Psoas muscle (tissue), 8 donors: ENCODE measurements around the gene NDUFB7. TPM values are rescaled to one million over a fixed set of nuclear protein-coding genes. Genes with fewer than 3 reads are reported as not detected.

Experiments used
- ATAC-seq, 4 donors: fragments of 200-7000 bp; cut with Tn5 transposase; one replicate each; pipeline ENCODE4 v1.9.1; 2020; ENCODE audit warnings: moderate library complexity in 3 of 4, mild to moderate bottlenecking in 2 of 4
- DNase-seq, 2 donors: peaks; one replicate each; pipeline ENCODE4 v3.0.0-alpha.2; 2020
- H3K27ac ChIP-seq: fragments of 200-600 bp; one replicate; pipeline ENCODE4 v1.8.0; 2022
- H3K27me3 ChIP-seq, 3 donors: fragments of 200-600 bp in 1 of 3; one replicate each; pipeline versions ENCODE4 v1.6.1 to v1.8.0; 2013 to 2022; ENCODE audit warnings: low read length in 2 of 3, mild to moderate bottlenecking in 2 of 3, moderate library complexity in 1 of 3; ENCODE audit not compliant: insufficient read depth in 3 of 3
- H3K36me3 ChIP-seq, 2 donors: fragments of 200-600 bp in 1 of 2; one replicate each; pipeline versions ENCODE4 v1.6.1 to v1.8.0; 2013 to 2022; ENCODE audit warnings: low read depth in 1 of 2, mild to moderate bottlenecking in 1 of 2, moderate library complexity in 1 of 2; ENCODE audit not compliant: insufficient read depth in 1 of 2
- H3K4me1 ChIP-seq: fragments of 200-600 bp; one replicate; pipeline ENCODE4 v1.8.0; 2022
- H3K4me3 ChIP-seq: fragments of 200-600 bp; one replicate; pipeline ENCODE4 v1.8.0; 2022; ENCODE audit warnings: mild to moderate bottlenecking
- H3K9me3 ChIP-seq: fragments of 200-600 bp; one replicate; pipeline ENCODE4 v1.8.0; 2022
- CTCF ChIP-seq: fragments of 200-600 bp; IDR thresholded peaks from one replicate; pipeline ENCODE4 v1.8.0; 2022; ENCODE audit warnings: antibody characterized with exemption
- WGBS, 3 donors: extraction: QIAGEN DNeasy Blood & Tissue Kit; methylation state at CpG; one replicate each; pipeline versions ENCODE4 v1.1.6 to v1.1.7; 2013; 5-methylcytosine and 5-hydroxymethylcytosine counted together
- intact Hi-C, 2 donors: fragments of 100-400 bp; cut with DNase I; formaldehyde crosslinking; loops; one replicate each; pipeline versions ENCODE4 v1.11.0 to v1.14.2; 2022
- polyA plus RNA-seq, 3 donors: library from polyadenylated mRNA; stranded (reverse); fragments of 200-250 nt; gene quantifications; one replicate each; pipeline ENCODE4 v1.2.3, GENCODE V29; 2013
- total RNA-seq, 4 donors: library from RNA; stranded (reverse); fragmentation: NEBNext Ultra II Directional in 2 of 4; extraction: Animal tissue kit (Norgen Biotek cat#: 25700) in 2 of 4; gene quantifications; one replicate each; pipeline versions ENCODE4 v1.2.1 to v1.2.4, GENCODE V29; 2021 to 2023
- donor health status: healthy with polysubstance abuse.
- donor health status: DM: no; HTN: no; CAD: no; lungs with moderate emphysema.
- donor health status: Bipolar disorder and iron deficiency.
- donor health status: healthy.
- donor health status: DM: yes; HTN: yes; CAD: no.
- donor health status: DM: no; HTN: no; CAD: no.
- donor health status: DM: no; HTN: no; CAD: no.
- donor health status: DM: yes; HTN: yes; CAD: no.

NDUFB7 gene
- total and polyA plus RNA-seq, 7 donors: 216 to 805 (median 306) TPM

DNA sequence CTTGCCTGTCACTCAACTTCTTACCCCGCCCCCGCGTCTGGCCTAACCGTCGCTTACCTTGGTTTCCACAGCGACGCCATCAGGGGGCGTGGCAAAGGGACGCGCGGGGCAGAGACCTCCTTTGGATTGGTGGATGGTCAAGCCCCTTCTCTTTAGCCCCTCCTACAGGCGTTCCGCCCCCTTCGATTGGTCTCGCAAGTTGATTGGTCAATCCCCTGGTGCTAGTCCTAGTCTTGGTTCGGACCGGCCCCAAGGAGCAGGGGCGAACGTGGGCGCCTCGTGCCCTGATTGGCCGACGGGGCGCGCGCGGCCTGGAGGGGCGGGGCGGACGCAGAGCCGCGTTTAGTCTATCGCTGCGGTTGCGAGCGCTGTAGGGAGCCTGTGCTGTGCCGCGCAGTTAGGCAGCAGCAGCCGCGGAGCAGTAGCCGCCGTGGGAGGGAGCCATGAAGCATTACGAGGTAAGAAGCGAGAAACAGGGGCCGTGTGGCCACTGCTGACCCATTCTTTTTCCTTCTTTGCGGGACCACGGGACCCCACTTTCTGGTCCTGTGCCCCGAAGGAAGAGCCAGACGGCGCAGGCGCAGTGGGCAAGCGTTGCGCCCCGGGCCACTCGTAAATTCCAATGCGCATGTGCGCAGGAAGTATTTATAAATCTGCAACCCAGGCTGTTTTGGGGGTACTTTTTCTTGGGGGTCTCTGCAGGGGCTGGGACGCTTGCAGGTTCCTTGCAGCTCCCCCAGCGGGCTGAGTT, 42.4 kb downstream of the NDUFB7 start, which contains the start of gene TECR:
TSS of gene TECR (plus strand) at position 341 of the 751 bp plus-strand sequence. CDS start at position 444, 103 bp downstream.
- DNase-seq: peak; percentile 100
- peak within 1 kb of the TSS; percentile 88 for H3K27ac ChIP-seq

DNA sequence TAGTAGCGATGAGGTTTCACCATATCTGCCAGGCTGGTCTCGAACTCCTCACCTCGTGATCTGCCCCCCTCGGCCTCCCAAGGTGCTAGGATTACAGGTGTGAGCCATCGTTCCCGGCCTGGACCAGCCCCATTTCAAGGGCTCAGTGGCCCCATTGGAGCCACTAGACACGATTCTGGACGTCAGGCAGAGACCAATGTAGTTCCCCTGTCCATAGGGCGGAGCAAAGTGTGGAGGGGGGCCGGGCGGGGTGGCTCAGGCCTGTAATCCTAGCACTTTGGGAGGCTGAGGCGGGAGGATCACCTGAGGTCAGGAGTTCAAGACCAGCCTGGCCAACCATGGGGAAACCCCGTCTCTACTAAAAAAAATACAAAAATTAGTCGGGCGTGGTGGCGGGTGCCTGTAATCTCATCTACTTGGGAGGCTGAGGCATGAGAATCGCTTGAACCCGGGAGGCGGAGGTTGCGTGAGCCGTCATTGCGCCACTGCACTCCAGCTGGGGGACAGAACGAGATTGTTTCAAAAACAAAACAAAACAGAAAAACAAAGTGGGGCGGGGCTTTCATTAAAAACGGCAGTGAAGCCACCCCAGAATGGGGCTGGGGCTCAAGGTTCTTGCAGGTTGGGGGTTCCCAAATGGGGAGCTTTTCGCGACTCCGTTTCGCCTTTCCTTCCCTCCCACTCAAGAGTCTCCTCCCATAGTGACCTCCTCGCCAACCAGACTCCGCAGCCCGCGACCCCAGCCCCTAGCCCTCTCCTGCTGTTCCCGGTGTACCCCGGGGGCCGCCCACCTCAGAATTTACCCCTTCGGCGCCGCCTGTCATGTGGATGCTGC, 43.2 kb downstream of the NDUFB7 start:
- Histone ChIP-seq H3K27ac (peak overlapping the region; percentile 48), H3K36me3 (peaks cover 3 to 28% of the 10 kb centered on the region in 2 donors), H3K4me3 (peak overlapping the region; percentile 76), H3K9me3 (no peaks in the 10 kb centered on the region), H3K27me3 (no peaks in the 10 kb centered on the region), H3K4me1 (peaks cover 22% of the 10 kb centered on the region)
- TF ChIP-seq CTCF: no peak
- 37 to 44% (median 41%) methylated on average over 39 of the region's 39 CpGs for WGBS, 3 donors
- ATAC-seq (no peak), DNase-seq (peak in 1 of 2 donors; percentile 33)
- intact Hi-C loops: no loop called here

More for the DNA sequence above, 42.4 kb downstream of the NDUFB7 start, which contains the start of gene TECR:
- no peaks in the 10 kb centered on the region for H3K9me3 ChIP-seq
- intact Hi-C loops: no loop called here
- H3K36me3 ChIP-seq: peaks cover 3 to 20% of the 10 kb centered on the region in 2 donors
- ATAC-seq: peak; percentile 91 to 98 (median 95)
- TF ChIP-seq CTCF: no peak
- H3K4me3 ChIP-seq: peak within 1 kb of the TSS; percentile 76
- WGBS, 3 donors: 0 to 1% (median 0%) methylated on average over 58 to 59 of the region's 59 CpGs
- peaks cover 22% of the 10 kb centered on the region for H3K4me1 ChIP-seq
- H3K27me3 ChIP-seq: no peaks in the 10 kb centered on the region

GRCh38 chr19:14526423-14526822, 45.4 kb downstream of the NDUFB7 start:
- ATAC-seq (no peak), DNase-seq (no peak)
- 70 to 74% (median 72%) methylated on average over 4 of the region's 4 CpGs for WGBS, 3 donors
- Histone ChIP-seq H3K36me3 (peaks cover 3 to 29% of the 10 kb centered on the region in 2 donors), H3K9me3 (no peaks in the 10 kb centered on the region), H3K4me1 (peaks cover 10% of the 10 kb centered on the region), H3K27ac (no peak overlapping the region), H3K27me3 (no peaks in the 10 kb centered on the region), H3K4me3 (no peak overlapping the region)
- no peak for TF ChIP-seq CTCF
- intact Hi-C loops: no loop called here

GRCh38 chr19:14525729-14526128, 46.1 kb downstream of the NDUFB7 start:
- 66 to 73% (median 69%) methylated on average over 6 of the region's 6 CpGs for WGBS, 3 donors
- Histone ChIP-seq H3K4me3 (no peak overlapping the region), H3K9me3 (no peaks in the 10 kb centered on the region), H3K4me1 (peaks cover 6% of the 10 kb centered on the region), H3K36me3 (peaks cover 3 to 29% of the 10 kb centered on the region in 2 donors), H3K27me3 (no peaks in the 10 kb centered on the region), H3K27ac (no peak overlapping the region)
- ATAC-seq (no peak), DNase-seq (no peak)
- intact Hi-C loops: no loop called here
- TF ChIP-seq CTCF: no peak
